HEK293 (cell line): Measurements from ENCODE around the gene KLC1.

ENCODE experiments used
- GLI4 ChIP-seq: fragments of 450-650 bp; formaldehyde crosslinking; IDR thresholded peaks from 2 replicates; pipeline ENCODE4 v1.5.1; 2016; ENCODE audit warnings: missing biosample characterization, missing genetic modification characterization
- KLF9 ChIP-seq: fragments of 450-650 bp; formaldehyde crosslinking; IDR thresholded peaks from 2 replicates; pipeline ENCODE4 v1.5.1; 2016; ENCODE audit warnings: missing biosample characterization, missing genetic modification characterization, low read depth
- PRDM10 ChIP-seq: fragments of 450-650 bp; formaldehyde crosslinking; IDR thresholded peaks from 2 replicates; pipeline ENCODE4 v1.5.1; 2016; ENCODE audit warnings: missing biosample characterization, missing genetic modification characterization
- TRIM28 ChIP-seq: IDR thresholded peaks from 2 replicates; pipeline ENCODE4 v1.6.1; 2011; ENCODE audit warnings: low read length, control low read depth, borderline replicate concordance
- YY1 ChIP-seq: fragments of 450-650 bp; formaldehyde crosslinking; IDR thresholded peaks from 2 replicates; pipeline ENCODE4 v1.5.1; 2018; ENCODE audit warnings: missing biosample characterization, missing genetic modification characterization
- ZBTB11 ChIP-seq: fragments of 450-650 bp; formaldehyde crosslinking; conservative IDR thresholded peaks from 2 replicates; pipeline ENCODE4 v1.5.1; 2016; ENCODE audit warnings: low read depth, missing biosample characterization, missing genetic modification characterization
- ZNF138 ChIP-seq: fragments of 450-650 bp; formaldehyde crosslinking; IDR thresholded peaks from 2 replicates; pipeline ENCODE4 v1.5.1; 2016; ENCODE audit warnings: missing biosample characterization, missing genetic modification characterization, borderline replicate concordance
- ZNF148 ChIP-seq: fragments of 450-650 bp; formaldehyde crosslinking; IDR thresholded peaks from 2 replicates; pipeline ENCODE4 v1.5.0; 2017; ENCODE audit warnings: missing biosample characterization, missing genetic modification characterization, borderline replicate concordance
- ZNF174 ChIP-seq: fragments of 450-650 bp; formaldehyde crosslinking; IDR thresholded peaks from 2 replicates; pipeline ENCODE4 v1.5.0; 2017; ENCODE audit warnings: missing biosample characterization, mild to moderate bottlenecking, missing genetic modification characterization
- ZNF184 ChIP-seq: fragments of 450-650 bp; IDR thresholded peaks from 2 replicates; pipeline ENCODE4 v1.5.1; 2018; ENCODE audit warnings: missing biosample characterization, mild to moderate bottlenecking, missing genetic modification characterization
- ZNF2 ChIP-seq: fragments of 450-650 bp; formaldehyde crosslinking; IDR thresholded peaks from 2 replicates; pipeline ENCODE4 v1.5.1; 2016; ENCODE audit warnings: missing biosample characterization, missing genetic modification characterization
- ZNF214 ChIP-seq: fragments of 450-650 bp; formaldehyde crosslinking; IDR thresholded peaks from 2 replicates; pipeline ENCODE4 v1.5.1; 2017; ENCODE audit warnings: missing biosample characterization, mild to moderate bottlenecking, missing genetic modification characterization, borderline replicate concordance
- ZNF274 ChIP-seq, 2 experiments: fragments of 200-500 bp in 1 of 2; fragments of 450-650 bp in 1 of 2; sonication (Bioruptor generic) in 1 of 2; formaldehyde crosslinking in 1 of 2; IDR thresholded peaks; 2 replicates each; pipeline versions ENCODE4 v1.5.1 to v1.6.1; 2014 to 2016; ENCODE audit warnings: borderline replicate concordance in 1 of 2, inconsistent platforms in 1 of 2, low read length in 1 of 2, missing biosample characterization in 1 of 2, missing genetic modification characterization in 1 of 2
- ZNF311 ChIP-seq: fragments of 450-650 bp; formaldehyde crosslinking; IDR thresholded peaks from 2 replicates; pipeline ENCODE4 v1.5.1; 2017; ENCODE audit warnings: missing biosample characterization, missing genetic modification characterization, borderline replicate concordance
- ZNF324 ChIP-seq: fragments of 450-650 bp; formaldehyde crosslinking; IDR thresholded peaks from 2 replicates; pipeline ENCODE4 v1.5.1; 2016; ENCODE audit warnings: missing biosample characterization, missing genetic modification characterization
- ZNF350 ChIP-seq: fragments of 450-650 bp; formaldehyde crosslinking; IDR thresholded peaks from 2 replicates; pipeline ENCODE4 v1.5.0; 2017; ENCODE audit warnings: missing biosample characterization, mild to moderate bottlenecking, missing genetic modification characterization
- ZNF37A ChIP-seq: fragments of 450-650 bp; IDR thresholded peaks from 2 replicates; pipeline ENCODE4 v1.5.1; 2018; ENCODE audit warnings: missing biosample characterization, missing genetic modification characterization
- ZNF48 ChIP-seq: fragments of 450-650 bp; formaldehyde crosslinking; IDR thresholded peaks from 2 replicates; pipeline ENCODE4 v1.5.1; 2016; ENCODE audit warnings: missing biosample characterization, missing genetic modification characterization
- ZNF518A ChIP-seq: fragments of 450-650 bp; formaldehyde crosslinking; conservative IDR thresholded peaks from 2 replicates; pipeline ENCODE4 v1.5.1; 2016; ENCODE audit warnings: low read depth, missing biosample characterization, missing genetic modification characterization
- ZNF707 ChIP-seq: fragments of 450-650 bp; formaldehyde crosslinking; IDR thresholded peaks from 2 replicates; pipeline ENCODE4 v1.5.1; 2016; ENCODE audit warnings: missing biosample characterization, missing genetic modification characterization
- ZNF76 ChIP-seq: fragments of 450-650 bp; formaldehyde crosslinking; IDR thresholded peaks from 2 replicates; pipeline ENCODE4; 2016; ENCODE audit warnings: low read depth, missing biosample characterization, missing genetic modification characterization, borderline replicate concordance
- ZSCAN4 ChIP-seq: fragments of 450-650 bp; formaldehyde crosslinking; IDR thresholded peaks from 2 replicates; pipeline ENCODE4 v1.5.1; 2017; ENCODE audit warnings: missing biosample characterization, missing genetic modification characterization

Gene KLC1

GRCh38 chr14:103628684-103629502 is at the start of gene KLC1 (continued):
- TF ChIP-seq ZBTB11 (tag by site-specific recombination), result no peak
- TF ChIP-seq ZNF184 (tag by site-specific recombination), result no peak
- no peak for TF ChIP-seq ZNF214
- TF ChIP-seq ZNF518A, result no peak
- peak; percentile 40; the same call in 1 of the 2 replicates for TF ChIP-seq ZSCAN4
- TF ChIP-seq KLF9 (tag by site-specific recombination), result peak; percentile 96
- TF ChIP-seq ZNF76 (tag by site-specific recombination), result peak; percentile 96
- TF ChIP-seq ZNF37A, result peak; percentile 42; the same call in 1 of the 2 replicates
- TF ChIP-seq ZNF48, result no peak
- TF ChIP-seq ZNF311 (tag by site-specific recombination), result no peak
- TF ChIP-seq GLI4 (tag by site-specific recombination), result 0 out of 2 replicates have a peak, but pooled peaks have one; percentile 42
- TF ChIP-seq ZNF350 (tag by site-specific recombination), result no peak
- TF ChIP-seq ZNF138, result no peak
- TF ChIP-seq ZNF148 (tag by site-specific recombination), result no peak
- TF ChIP-seq ZNF2 (tag by site-specific recombination), result 0 out of 2 replicates have a peak, but pooled peaks have one; percentile 42
- TF ChIP-seq TRIM28, result no peak
- no peak for TF ChIP-seq ZNF707 (tag by site-specific recombination)
- TF ChIP-seq ZNF174, result no peak
- peak; percentile 85; the same call in 1 of the 2 replicates for TF ChIP-seq ZNF324 (tag by site-specific recombination)
- TF ChIP-seq PRDM10 (tag by site-specific recombination), result no peak
- TF ChIP-seq ZNF274 (IDR thresholded peaks at IDR 0.05; ENCODE audit: low read length), result no peak
- no peak for TF ChIP-seq ZNF274 (tag by site-specific recombination; IDR thresholded peaks at IDR 0.05; ENCODE audit: borderline replicate concordance)
- peak; percentile 77 for TF ChIP-seq YY1 (tag by site-specific recombination)
